Sigmoid colon (tissue), 7 donors: ENCODE measurements around the gene HRC. TPM values are rescaled to one million over a fixed set of nuclear protein-coding genes. Genes with fewer than 3 reads are reported as not detected.

Experiments used
- DNase-seq: peaks from one replicate; pipeline ENCODE4 v3.0.0-alpha.2; 2019
- H3K27ac ChIP-seq, 4 donors: fragments of 200-600 bp; sonication (generic); one replicate each; pipeline ENCODE4 v1.5.1; 2016 to 2019; ENCODE audit warnings: mild to moderate bottlenecking in 1 of 4
- H3K27me3 ChIP-seq, 3 donors: fragments of 200-600 bp; sonication (generic); one replicate each; pipeline ENCODE4 v1.5.1; 2019; ENCODE audit warnings: mild to moderate bottlenecking in 1 of 3
- H3K36me3 ChIP-seq, 4 donors: fragments of 200-600 bp; sonication (generic); one replicate each; pipeline ENCODE4 v1.5.1; 2016 to 2019
- H3K4me1 ChIP-seq, 4 donors: fragments of 200-600 bp; sonication (generic); one replicate each; pipeline ENCODE4 v1.5.1; 2017 to 2019
- H3K4me3 ChIP-seq, 4 donors: fragments of 200-600 bp; sonication (generic); one replicate each; pipeline ENCODE4 v1.5.1; 2017 to 2019; ENCODE audit warnings: mild to moderate bottlenecking in 2 of 4, moderate library complexity in 1 of 4
- H3K9me3 ChIP-seq, 4 donors: fragments of 200-600 bp in 3 of 4; sonication (generic) in 3 of 4; one replicate each; pipeline versions ENCODE4 v1.5.1 to v1.6.1; 2013 to 2019
- CTCF ChIP-seq, 4 experiments: fragments of 450-650 bp in 3 of 4; fragments of 200-600 bp in 1 of 4; IDR thresholded peaks; one replicate each; pipeline ENCODE4 v1.5.1; 2016 to 2019; ENCODE audit warnings: antibody characterized with exemption in 4 of 4, mild to moderate bottlenecking in 3 of 4, moderate library complexity in 2 of 4
- EP300 ChIP-seq, 4 donors: sonication (generic); formaldehyde crosslinking; IDR thresholded peaks; one replicate each; pipeline ENCODE4 v1.6.1; 2017; ENCODE audit warnings: antibody characterized with exemption in 4 of 4
- POLR2A ChIP-seq, 2 donors: fragments of 450-650 bp; IDR thresholded peaks; one replicate each; pipeline ENCODE4 v1.6.1; 2016; ENCODE audit warnings: antibody characterized with exemption in 2 of 2, mild to moderate bottlenecking in 2 of 2, moderate library complexity in 2 of 2
- POLR2AphosphoS5 ChIP-seq, 4 donors: sonication (generic); formaldehyde crosslinking; IDR thresholded peaks; one replicate each; pipeline ENCODE4 v1.6.1; 2017; ENCODE audit warnings: antibody characterized with exemption in 4 of 4
- WGBS, 2 donors: extraction: QIAGEN DNeasy Blood & Tissue Kit; methylation state at CpG; one replicate each; pipeline ENCODE4 v1.1.7; 2013; 5-methylcytosine and 5-hydroxymethylcytosine counted together
- intact Hi-C: fragments of 100-400 bp; cut with DNase I; formaldehyde crosslinking; loops from one replicate; pipeline ENCODE4 v1.15.1; 2023
- polyA plus RNA-seq, 3 donors: library from polyadenylated mRNA; stranded (reverse); fragments of 200-250 nt; gene quantifications; one replicate each; pipeline ENCODE4 v1.2.3, GENCODE V29; 2013
- total RNA-seq, 4 donors: library from RNA; depleted of rRNA; stranded (reverse); fragments of >200 nt; gene quantifications; one replicate each; pipeline ENCODE4 v1.1.0, GENCODE V29; 2016
- donor health status: healthy with polysubstance abuse.
- donor health status: Bipolar disorder and iron deficiency.
- donor health status: healthy.

The HRC gene
- total and polyA plus RNA-seq, 7 donors, result 0.16 to 6.6 (median 0.83) TPM

GRCh38 chr19:49109569-49110233 lies 45.5 kb downstream of the HRC start:
- no peaks in the 10 kb centered on the region for H3K27me3 ChIP-seq
- no peaks in the 10 kb centered on the region for H3K9me3 ChIP-seq
- TF ChIP-seq POLR2A (IDR thresholded peaks at IDR 0.05) (no peak), EP300 (IDR thresholded peaks at IDR 0.05) (no peak), CTCF (IDR thresholded peaks at IDR 0.05) (no peak), POLR2AphosphoS5 (IDR thresholded peaks at IDR 0.05) (no peak)
- intact Hi-C loops, result no loop called here
- 90 to 91% methylated on average over 8 of the region's 8 CpGs for WGBS, 2 donors
- H3K4me3 ChIP-seq, result no peak overlapping the region
- peaks cover 9 to 47% (median 30%) of the 10 kb centered on the region in 4 donors for H3K36me3 ChIP-seq
- H3K4me1 ChIP-seq, result peaks cover 0 to 16% (median 10%) of the 10 kb centered on the region in 4 donors
- DNase-seq, result no peak
- H3K27ac ChIP-seq, result no peak overlapping the region

- Histone ChIP-seq H3K4me3 (no peak overlapping the region), H3K27ac (no peak overlapping the region), H3K27me3 (no peaks in the 10 kb centered on the region), H3K9me3 (no peaks in the 10 kb centered on the region), H3K4me1 (peaks cover 0 to 16% (median 9%) of the 10 kb centered on the region in 4 donors), H3K36me3 (peaks cover 15 to 53% (median 35%) of the 10 kb centered on the region in 4 donors)
- WGBS, 2 donors, result 85 to 86% methylated on average over 5 of the region's 5 CpGs
- DNase-seq, result no peak
- intact Hi-C loops, result no loop called here
- no peak for TF ChIP-seq POLR2AphosphoS5 (IDR thresholded peaks at IDR 0.05)
- no peak for TF ChIP-seq EP300 (IDR thresholded peaks at IDR 0.05)
- TF ChIP-seq CTCF (IDR thresholded peaks at IDR 0.05), result no peak
- TF ChIP-seq POLR2A (IDR thresholded peaks at IDR 0.05), result no peak
Observed at GRCh38 chr19:49109051-49109450, 46.1 kb downstream of the HRC start.

DNA sequence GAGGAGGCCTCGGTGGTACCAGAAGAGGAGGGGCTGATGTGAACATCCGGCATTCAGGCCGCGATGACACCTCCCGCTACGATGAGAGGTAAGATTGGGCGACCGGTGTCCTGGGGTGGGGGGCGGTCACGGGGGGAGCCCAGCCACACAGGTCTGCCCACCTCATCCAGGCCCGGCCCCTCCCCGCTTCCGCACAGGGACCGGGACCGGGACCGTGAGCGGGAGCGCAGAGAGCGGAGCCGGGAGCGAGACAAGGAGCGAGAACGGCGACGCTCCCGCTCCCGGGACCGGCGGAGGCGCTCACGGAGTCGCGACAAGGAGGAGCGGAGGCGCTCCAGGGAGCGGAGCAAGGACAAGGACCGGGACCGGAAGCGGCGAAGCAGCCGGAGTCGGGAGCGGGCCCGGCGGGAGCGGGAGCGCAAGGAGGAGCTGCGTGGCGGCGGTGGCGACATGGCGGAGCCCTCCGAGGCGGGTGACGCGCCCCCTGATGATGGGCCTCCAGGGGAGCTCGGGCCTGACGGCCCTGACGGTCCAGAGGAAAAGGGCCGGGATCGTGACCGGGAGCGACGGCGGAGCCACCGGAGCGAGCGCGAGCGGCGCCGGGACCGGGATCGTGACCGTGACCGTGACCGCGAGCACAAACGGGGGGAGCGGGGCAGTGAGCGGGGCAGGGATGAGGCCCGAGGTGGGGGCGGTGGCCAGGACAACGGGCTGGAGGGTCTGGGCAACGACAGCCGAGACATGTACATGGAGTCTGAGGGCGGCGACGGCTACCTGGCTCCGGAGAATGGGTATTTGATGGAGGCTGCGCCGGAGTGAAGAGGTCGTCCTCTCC lies 47.4 kb downstream of the HRC start:
- Histone ChIP-seq H3K9me3 (no peaks in the 10 kb centered on the region), H3K27me3 (no peaks in the 10 kb centered on the region), H3K4me3 (no peak overlapping the region), H3K4me1 (peaks cover 0 to 8% (median 4%) of the 10 kb centered on the region in 4 donors), H3K27ac (no peak overlapping the region), H3K36me3 (peaks cover 18 to 65% (median 37%) of the 10 kb centered on the region in 4 donors)
- TF ChIP-seq CTCF (IDR thresholded peaks at IDR 0.05), result no peak
- DNase-seq, result no peak
- intact Hi-C loops, result no loop called here
- 96% methylated on average over 93 of the region's 93 CpGs for WGBS, 2 donors

DNA sequence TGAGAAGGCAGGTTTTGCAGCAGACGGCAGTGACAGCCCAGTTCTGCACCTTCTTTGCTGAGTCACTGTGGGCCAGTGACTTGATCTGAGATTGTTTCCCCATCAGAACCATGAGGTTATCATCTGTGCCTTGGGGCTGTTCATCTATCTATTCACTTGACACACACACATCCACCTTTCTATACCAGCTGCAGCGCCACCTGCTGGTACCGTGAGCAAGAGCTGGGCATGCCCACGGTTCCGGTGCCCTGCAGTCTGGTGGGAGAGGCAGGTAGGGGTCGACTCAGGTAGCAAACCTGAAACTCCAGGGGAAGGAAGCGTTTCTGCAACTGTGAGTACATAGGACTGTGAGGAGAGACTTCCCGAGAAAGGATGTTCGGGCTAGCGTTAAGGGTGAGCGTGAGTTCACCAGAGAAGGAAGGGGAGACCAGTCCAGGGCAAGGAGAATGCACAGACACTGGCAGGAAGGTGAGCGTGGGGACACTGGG lies 48.5 kb downstream of the HRC start:
- H3K4me3 ChIP-seq, result no peak overlapping the region
- peaks cover 28 to 77% (median 48%) of the 10 kb centered on the region in 4 donors for H3K36me3 ChIP-seq
- no peaks in the 10 kb centered on the region for H3K9me3 ChIP-seq
- H3K27ac ChIP-seq, result no peak overlapping the region
- TF ChIP-seq CTCF (IDR thresholded peaks at IDR 0.05) (peak; percentile 43 to 68 (median 64)), POLR2A (IDR thresholded peaks at IDR 0.05) (no peak), EP300 (IDR thresholded peaks at IDR 0.05) (no peak), POLR2AphosphoS5 (IDR thresholded peaks at IDR 0.05) (no peak)
- whole genome bisulfite sequencing, 2 donors, result 57 to 68% methylated on average over 12 of the region's 12 CpGs
- intact Hi-C loops, result no loop called here
- peaks cover 0 to 8% (median 4%) of the 10 kb centered on the region in 4 donors for H3K4me1 ChIP-seq
- no peak for DNase-seq
- H3K27me3 ChIP-seq, result no peaks in the 10 kb centered on the region
